Mammary microvascular endothelial cell (primary cell): ENCODE data around the gene CCSAP. TPM values are rescaled to one million over a fixed set of nuclear protein-coding genes. Genes with fewer than 3 reads are reported as not detected.

Experiments
- total RNA-seq: library from RNA; depleted of rRNA; stranded (reverse); fragments of >200 nt; gene quantifications from 2 replicates; pipeline ENCODE4 v1.2.3, GENCODE V29; 2015

The CCSAP gene
- total RNA-seq: 5.8 and 5.9 TPM in 2 replicates

GRCh38 chr1:229342656-229343569 lies at the start of gene CCSAP:
Gene CCSAP, minus strand, starts transcription at chr1:229343047. Its CDS starts 582 bp downstream, at chr1:229342465.

Other genes with a start within 250 kb of the CCSAP start
- 14.1 and 18.5 TPM in 2 replicates for gene RAB4A, start 71.9 kb downstream of the CCSAP start, total RNA-seq
- gene ACTA1, start 91.0 kb upstream of the CCSAP start, total RNA-seq: not detected in 2 replicates
- 25.8 and 27.3 TPM in 2 replicates for gene NUP133, start 165.3 kb upstream of the CCSAP start, total RNA-seq
- 23.1 and 24.7 TPM in 2 replicates for gene ABCB10, start 215.7 kb upstream of the CCSAP start, total RNA-seq